Right lobe of liver (tissue), 4 donors: ENCODE results near the gene ALLC.

Experiments
- POLR2A ChIP-seq: fragments of 450-650 bp; IDR thresholded peaks from one replicate; pipeline ENCODE4 v1.6.1; 2017; ENCODE audit warnings: antibody characterized with exemption, mild to moderate bottlenecking
- TF ChIP-seq, protein P1 (sequence below), 4 donors: fragments of 200-600 bp in 3 of 4; fragments of 450-650 bp in 1 of 4; IDR thresholded peaks; one replicate each; pipeline versions ENCODE4 v1.5.1 to v1.8.0; 2016 to 2022; ENCODE audit warnings: antibody characterized with exemption in 4 of 4, mild to moderate bottlenecking in 2 of 4
- donor health status: DM: no; HTN: no; CAD: no.
- donor health status: DM: no; HTN: no; CAD: no.
- donor health status: DM: no; HTN: yes; CAD: no.

DNA sequence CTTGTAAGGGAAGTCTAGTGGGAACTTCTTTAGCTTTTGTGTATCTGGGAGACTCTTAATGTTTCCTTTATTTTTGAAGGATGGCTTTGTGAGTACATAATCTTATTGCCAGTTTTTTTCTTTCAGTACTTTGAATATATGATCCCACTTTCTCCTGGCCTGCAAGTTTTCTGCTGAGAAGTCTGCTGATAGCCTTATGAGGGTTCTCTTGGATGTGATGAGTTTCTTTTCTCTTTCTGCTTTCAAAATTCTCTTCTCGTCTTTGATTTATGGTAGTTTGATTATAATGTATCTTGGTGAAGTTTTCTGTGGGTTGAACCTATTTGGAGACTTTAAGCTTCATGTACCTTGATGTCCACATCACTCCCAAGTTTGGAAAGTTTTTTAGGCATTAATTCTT lies 35.0 kb upstream of the ALLC start:
- no peak for TF ChIP-seq POLR2A
- TF ChIP-seq, protein P1, sequence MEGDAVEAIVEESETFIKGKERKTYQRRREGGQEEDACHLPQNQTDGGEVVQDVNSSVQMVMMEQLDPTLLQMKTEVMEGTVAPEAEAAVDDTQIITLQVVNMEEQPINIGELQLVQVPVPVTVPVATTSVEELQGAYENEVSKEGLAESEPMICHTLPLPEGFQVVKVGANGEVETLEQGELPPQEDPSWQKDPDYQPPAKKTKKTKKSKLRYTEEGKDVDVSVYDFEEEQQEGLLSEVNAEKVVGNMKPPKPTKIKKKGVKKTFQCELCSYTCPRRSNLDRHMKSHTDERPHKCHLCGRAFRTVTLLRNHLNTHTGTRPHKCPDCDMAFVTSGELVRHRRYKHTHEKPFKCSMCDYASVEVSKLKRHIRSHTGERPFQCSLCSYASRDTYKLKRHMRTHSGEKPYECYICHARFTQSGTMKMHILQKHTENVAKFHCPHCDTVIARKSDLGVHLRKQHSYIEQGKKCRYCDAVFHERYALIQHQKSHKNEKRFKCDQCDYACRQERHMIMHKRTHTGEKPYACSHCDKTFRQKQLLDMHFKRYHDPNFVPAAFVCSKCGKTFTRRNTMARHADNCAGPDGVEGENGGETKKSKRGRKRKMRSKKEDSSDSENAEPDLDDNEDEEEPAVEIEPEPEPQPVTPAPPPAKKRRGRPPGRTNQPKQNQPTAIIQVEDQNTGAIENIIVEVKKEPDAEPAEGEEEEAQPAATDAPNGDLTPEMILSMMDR (IDR thresholded peaks at IDR 0.05): no peak
